ENCODE results near the gene ASS1.
A peak's percentile ranks its signal among the peaks of the same experiment; 100 is the strongest.

- peak in 2 of 6 experiments; percentile 22 to 24 for TF ChIP-seq CTCF (IDR thresholded peaks at IDR 0.05)
- no peak for TF ChIP-seq POLR2A (IDR thresholded peaks at IDR 0.05)
Observed at GRCh38 chr9:130426883-130427282, 17.9 kb upstream of the ASS1 start.

All from Peyer's patch (tissue), 4 donors.